Psoas muscle (tissue), 8 donors: ENCODE measurements around the gene DUSP7. TPM values are rescaled to one million over a fixed set of nuclear protein-coding genes. Genes with fewer than 3 reads are reported as not detected.

Source experiments
- ATAC-seq, 4 donors: fragments of 200-7000 bp; cut with Tn5 transposase; one replicate each; pipeline ENCODE4 v1.9.1; 2020; ENCODE audit warnings: moderate library complexity in 3 of 4, mild to moderate bottlenecking in 2 of 4
- DNase-seq, 2 donors: peaks; one replicate each; pipeline ENCODE4 v3.0.0-alpha.2; 2020
- H3K27ac ChIP-seq: fragments of 200-600 bp; one replicate; pipeline ENCODE4 v1.8.0; 2022
- H3K27me3 ChIP-seq, 3 donors: fragments of 200-600 bp in 1 of 3; one replicate each; pipeline versions ENCODE4 v1.6.1 to v1.8.0; 2013 to 2022; ENCODE audit warnings: low read length in 2 of 3, mild to moderate bottlenecking in 2 of 3, moderate library complexity in 1 of 3; ENCODE audit not compliant: insufficient read depth in 3 of 3
- H3K36me3 ChIP-seq, 2 donors: fragments of 200-600 bp in 1 of 2; one replicate each; pipeline versions ENCODE4 v1.6.1 to v1.8.0; 2013 to 2022; ENCODE audit warnings: low read depth in 1 of 2, mild to moderate bottlenecking in 1 of 2, moderate library complexity in 1 of 2; ENCODE audit not compliant: insufficient read depth in 1 of 2
- H3K4me1 ChIP-seq: fragments of 200-600 bp; one replicate; pipeline ENCODE4 v1.8.0; 2022
- H3K4me3 ChIP-seq: fragments of 200-600 bp; one replicate; pipeline ENCODE4 v1.8.0; 2022; ENCODE audit warnings: mild to moderate bottlenecking
- H3K9me3 ChIP-seq: fragments of 200-600 bp; one replicate; pipeline ENCODE4 v1.8.0; 2022
- WGBS, 3 donors: extraction: QIAGEN DNeasy Blood & Tissue Kit; methylation state at CpG; one replicate each; pipeline versions ENCODE4 v1.1.6 to v1.1.7; 2013; 5-methylcytosine and 5-hydroxymethylcytosine counted together
- intact Hi-C, 2 donors: fragments of 100-400 bp; cut with DNase I; formaldehyde crosslinking; loops; one replicate each; pipeline versions ENCODE4 v1.11.0 to v1.14.2; 2022
- polyA plus RNA-seq, 3 donors: library from polyadenylated mRNA; stranded (reverse); fragments of 200-250 nt; gene quantifications; one replicate each; pipeline ENCODE4 v1.2.3, GENCODE V29; 2013
- total RNA-seq, 4 donors: library from RNA; stranded (reverse); fragmentation: NEBNext Ultra II Directional in 2 of 4; extraction: Animal tissue kit (Norgen Biotek cat#: 25700) in 2 of 4; gene quantifications; one replicate each; pipeline versions ENCODE4 v1.2.1 to v1.2.4, GENCODE V29; 2021 to 2023
- TF ChIP-seq, protein P1 (sequence below): fragments of 200-600 bp; IDR thresholded peaks from one replicate; pipeline ENCODE4 v1.8.0; 2022; ENCODE audit warnings: antibody characterized with exemption
- donor health status: healthy with polysubstance abuse.
- donor health status: DM: no; HTN: no; CAD: no; lungs with moderate emphysema.
- donor health status: Bipolar disorder and iron deficiency.
- donor health status: healthy.
- donor health status: DM: yes; HTN: yes; CAD: no.
- donor health status: DM: no; HTN: no; CAD: no.
- donor health status: DM: no; HTN: no; CAD: no.
- donor health status: DM: yes; HTN: yes; CAD: no.

DUSP7 gene
- total and polyA plus RNA-seq, 7 donors: 7.4 to 31.9 (median 15.7) TPM

DNA sequence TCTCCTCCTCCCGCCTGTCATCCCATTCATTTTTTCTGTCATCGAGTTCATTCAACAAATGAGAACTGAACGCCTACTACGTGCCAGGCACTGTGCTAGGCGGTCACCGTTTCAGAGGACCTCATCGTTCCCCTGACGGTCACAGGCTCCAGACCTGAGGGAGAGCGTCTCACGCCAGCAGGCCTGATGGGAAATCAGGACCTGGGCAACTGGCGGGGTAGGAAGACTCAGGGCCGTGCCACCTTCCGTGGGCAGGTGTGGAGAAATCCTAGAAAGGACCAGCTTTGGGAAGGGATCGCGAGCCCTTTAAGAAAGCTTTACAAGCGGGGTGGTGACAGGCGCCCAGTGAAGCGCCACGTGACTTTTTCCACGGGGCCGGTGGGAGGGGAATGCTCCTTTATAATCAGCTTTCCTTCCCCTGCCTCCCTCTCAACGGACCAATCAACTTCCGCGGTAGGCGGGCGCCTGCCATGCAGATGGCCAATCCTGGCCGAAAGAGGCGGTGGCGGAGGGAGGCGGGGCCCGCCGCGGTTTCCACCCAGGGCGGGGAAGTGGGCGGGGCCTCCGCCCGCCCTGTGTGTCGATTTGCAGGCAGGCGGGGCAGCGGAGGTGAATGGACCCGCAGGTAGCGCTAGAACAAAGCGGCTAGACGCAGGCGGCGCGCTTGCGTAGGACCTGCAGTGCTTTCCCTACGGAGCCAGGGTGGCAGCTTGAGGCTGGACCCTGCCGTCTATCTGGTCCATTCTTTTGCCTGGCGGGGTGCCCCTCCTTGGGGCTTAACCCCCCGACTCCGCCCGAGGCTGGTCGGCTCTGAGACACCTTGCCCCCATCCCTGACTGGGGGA lies 819 bp upstream of the DUSP7 start:
- ATAC-seq: peak; percentile 89 to 93 (median 91)
- Histone ChIP-seq H3K4me3 (peak overlapping the region; percentile 68), H3K9me3 (no peaks in the 10 kb centered on the region), H3K36me3 (peaks cover 0 to 9% of the 10 kb centered on the region in 2 donors), H3K27ac (peak overlapping the region; percentile 79), H3K4me1 (peaks cover 30% of the 10 kb centered on the region), H3K27me3 (no peaks in the 10 kb centered on the region)
- intact Hi-C loops: loop anchor here in 1 of 2 donors (5.0 kb wide), 2 partner anchors 55 to 85 kb away; no protein-coding TSS in a partner anchor
- WGBS, 3 donors: 0 to 1% (median 1%) methylated on average over 46 to 55 of the region's 55 CpGs
- TF ChIP-seq, protein P1, sequence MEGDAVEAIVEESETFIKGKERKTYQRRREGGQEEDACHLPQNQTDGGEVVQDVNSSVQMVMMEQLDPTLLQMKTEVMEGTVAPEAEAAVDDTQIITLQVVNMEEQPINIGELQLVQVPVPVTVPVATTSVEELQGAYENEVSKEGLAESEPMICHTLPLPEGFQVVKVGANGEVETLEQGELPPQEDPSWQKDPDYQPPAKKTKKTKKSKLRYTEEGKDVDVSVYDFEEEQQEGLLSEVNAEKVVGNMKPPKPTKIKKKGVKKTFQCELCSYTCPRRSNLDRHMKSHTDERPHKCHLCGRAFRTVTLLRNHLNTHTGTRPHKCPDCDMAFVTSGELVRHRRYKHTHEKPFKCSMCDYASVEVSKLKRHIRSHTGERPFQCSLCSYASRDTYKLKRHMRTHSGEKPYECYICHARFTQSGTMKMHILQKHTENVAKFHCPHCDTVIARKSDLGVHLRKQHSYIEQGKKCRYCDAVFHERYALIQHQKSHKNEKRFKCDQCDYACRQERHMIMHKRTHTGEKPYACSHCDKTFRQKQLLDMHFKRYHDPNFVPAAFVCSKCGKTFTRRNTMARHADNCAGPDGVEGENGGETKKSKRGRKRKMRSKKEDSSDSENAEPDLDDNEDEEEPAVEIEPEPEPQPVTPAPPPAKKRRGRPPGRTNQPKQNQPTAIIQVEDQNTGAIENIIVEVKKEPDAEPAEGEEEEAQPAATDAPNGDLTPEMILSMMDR: no peak
- peak; percentile 99 to 100 for DNase-seq

- peak overlapping the region; percentile 87 for H3K4me3 ChIP-seq
- ATAC-seq: peak in 2 of 4 donors; percentile 8 to 27
- H3K9me3 ChIP-seq: no peaks in the 10 kb centered on the region
- no peaks in the 10 kb centered on the region for H3K27me3 ChIP-seq
- TF ChIP-seq, protein P1: peak; percentile 40
- 0 to 1% (median 0%) methylated on average over 51 to 94 of the region's 94 CpGs for whole genome bisulfite sequencing, 3 donors
- intact Hi-C loops: loop anchor here (2.0 to 5.0 kb wide), 3 partner anchors 49 to 87 kb away; no protein-coding TSS in a partner anchor
- peak; percentile 46 to 79 for DNase-seq
- peaks cover 0 to 23% of the 10 kb centered on the region in 2 donors for H3K36me3 ChIP-seq
- peak overlapping the region; percentile 86 for H3K27ac ChIP-seq
- peaks cover 44% of the 10 kb centered on the region for H3K4me1 ChIP-seq
These were observed 627 bp downstream of the DUSP7 start for GRCh38 chr3:52055537-52056351.

- Histone ChIP-seq H3K27me3 (no peaks in the 10 kb centered on the region), H3K9me3 (no peaks in the 10 kb centered on the region), H3K4me1 (peaks cover 48% of the 10 kb centered on the region), H3K4me3 (peak overlapping the region; percentile 87), H3K36me3 (peaks cover under 1 to 32% of the 10 kb centered on the region in 2 donors), H3K27ac (peak overlapping the region; percentile 86)
- intact Hi-C loops: loop anchor here (2.0 to 5.0 kb wide), 5 partner anchors 43 to 113 kb away; partner anchors contain the start of genes PARP3 (in 1 of the 2) and RRP9 (in 1 of the 2)
- DNase-seq (no peak), ATAC-seq (no peak)
- TF ChIP-seq, protein P1: no peak
- whole genome bisulfite sequencing, 3 donors: 5 to 12% (median 11%) methylated on average over 16 to 26 of the region's 26 CpGs
These were observed 1.5 kb downstream of the DUSP7 start for GRCh38 chr3:52054661-52055511.
